Tibial nerve (tissue), 4 donors: ENCODE results near the gene BCAR3.

ENCODE experiments used
- EP300 ChIP-seq, 2 donors: sonication (generic); formaldehyde crosslinking; IDR thresholded peaks; one replicate each; pipeline ENCODE4 v1.6.1; 2017; ENCODE audit warnings: antibody characterized with exemption in 2 of 2, mild to moderate bottlenecking in 1 of 2
- POLR2A ChIP-seq, 2 donors: fragments of 450-650 bp; IDR thresholded peaks; one replicate each; pipeline ENCODE4 v1.6.1; 2017; ENCODE audit warnings: antibody characterized with exemption in 2 of 2, mild to moderate bottlenecking in 2 of 2, moderate library complexity in 2 of 2
- TF ChIP-seq, protein P1 (sequence below), 5 experiments: fragments of 200-600 bp in 3 of 5; fragments of 450-650 bp in 2 of 5; sonication (generic) in 3 of 5; IDR thresholded peaks; one replicate each; pipeline ENCODE4 v1.5.1; 2016 to 2019; ENCODE audit warnings: antibody characterized with exemption in 5 of 5, mild to moderate bottlenecking in 3 of 5, moderate library complexity in 2 of 5

GRCh38 chr1:93652323-93652949, 29.2 kb downstream of the BCAR3 start:
- TF ChIP-seq, protein P1, sequence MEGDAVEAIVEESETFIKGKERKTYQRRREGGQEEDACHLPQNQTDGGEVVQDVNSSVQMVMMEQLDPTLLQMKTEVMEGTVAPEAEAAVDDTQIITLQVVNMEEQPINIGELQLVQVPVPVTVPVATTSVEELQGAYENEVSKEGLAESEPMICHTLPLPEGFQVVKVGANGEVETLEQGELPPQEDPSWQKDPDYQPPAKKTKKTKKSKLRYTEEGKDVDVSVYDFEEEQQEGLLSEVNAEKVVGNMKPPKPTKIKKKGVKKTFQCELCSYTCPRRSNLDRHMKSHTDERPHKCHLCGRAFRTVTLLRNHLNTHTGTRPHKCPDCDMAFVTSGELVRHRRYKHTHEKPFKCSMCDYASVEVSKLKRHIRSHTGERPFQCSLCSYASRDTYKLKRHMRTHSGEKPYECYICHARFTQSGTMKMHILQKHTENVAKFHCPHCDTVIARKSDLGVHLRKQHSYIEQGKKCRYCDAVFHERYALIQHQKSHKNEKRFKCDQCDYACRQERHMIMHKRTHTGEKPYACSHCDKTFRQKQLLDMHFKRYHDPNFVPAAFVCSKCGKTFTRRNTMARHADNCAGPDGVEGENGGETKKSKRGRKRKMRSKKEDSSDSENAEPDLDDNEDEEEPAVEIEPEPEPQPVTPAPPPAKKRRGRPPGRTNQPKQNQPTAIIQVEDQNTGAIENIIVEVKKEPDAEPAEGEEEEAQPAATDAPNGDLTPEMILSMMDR (IDR thresholded peaks at IDR 0.05) = no peak
- TF ChIP-seq POLR2A (IDR thresholded peaks at IDR 0.05) (no peak), EP300 (IDR thresholded peaks at IDR 0.05) (no peak)
